Measurements from ENCODE around the gene FGFR3.

The FGFR3 gene

GRCh38 chr4:1804638-1805492, 11.8 kb downstream of the FGFR3 start:
- DNase-seq, result no peak

GRCh38 chr4:1805493-1806222, 12.6 kb downstream of the FGFR3 start:
- DNase-seq, result no peak

- DNase-seq, result no peak
Measured at GRCh38 chr4:1806223-1806564, 13.1 kb downstream of the FGFR3 start.

GRCh38 chr4:1806596-1807331, 13.7 kb downstream of the FGFR3 start:
- no peak for DNase-seq

- no peak for DNase-seq
Measured at GRCh38 chr4:1807332-1807777, 14.3 kb downstream of the FGFR3 start.

GRCh38 chr4:1808396-1808795, 15.3 kb downstream of the FGFR3 start:
- no peak for DNase-seq

- DNase-seq, result no peak
Measured at GRCh38 chr4:1808851-1809753, 16.0 kb downstream of the FGFR3 start.

GRCh38 chr4:1809754-1810502, 16.8 kb downstream of the FGFR3 start:
- no peak for DNase-seq

GRCh38 chr4:1810765-1811164, 17.7 kb downstream of the FGFR3 start:
- DNase-seq, result no peak

GRCh38 chr4:1812720-1813119, 19.6 kb downstream of the FGFR3 start:
- DNase-seq, result no peak

- no peak for DNase-seq
Measured at GRCh38 chr4:1813231-1813630, 20.1 kb downstream of the FGFR3 start.

- DNase-seq, result no peak
Measured at GRCh38 chr4:1813915-1814314, 20.8 kb downstream of the FGFR3 start.

GRCh38 chr4:1814453-1814852, 21.4 kb downstream of the FGFR3 start:
- no peak for DNase-seq

- no peak for DNase-seq
Measured at GRCh38 chr4:1815096-1815996, 22.3 kb downstream of the FGFR3 start.

- no peak for DNase-seq
Measured at GRCh38 chr4:1815997-1816860, 23.1 kb downstream of the FGFR3 start.

- DNase-seq, result no peak
Measured at GRCh38 chr4:1819284-1819683, 26.2 kb downstream of the FGFR3 start.

- DNase-seq, result no peak
Measured at GRCh38 chr4:1819816-1820215, 26.7 kb downstream of the FGFR3 start.

- DNase-seq, result no peak
Measured at GRCh38 chr4:1821679-1822567, 28.8 kb downstream of the FGFR3 start.

Data from NCI-H510A (cell line).